ENCODE data around the gene STON2. TPM values are rescaled to one million over a fixed set of nuclear protein-coding genes. Genes with fewer than 3 reads are reported as not detected.

The STON2 gene
- polyA plus RNA-seq, 1 experiment: not detected

- no peak overlapping the region for H3K4me3 ChIP-seq (ENCODE audit: low read depth, low read length)
- H3K9me3 ChIP-seq (ENCODE audit: control insufficient read depth, insufficient read depth, low read length): no peaks in the 10 kb centered on the region
- TF ChIP-seq, protein P1, sequence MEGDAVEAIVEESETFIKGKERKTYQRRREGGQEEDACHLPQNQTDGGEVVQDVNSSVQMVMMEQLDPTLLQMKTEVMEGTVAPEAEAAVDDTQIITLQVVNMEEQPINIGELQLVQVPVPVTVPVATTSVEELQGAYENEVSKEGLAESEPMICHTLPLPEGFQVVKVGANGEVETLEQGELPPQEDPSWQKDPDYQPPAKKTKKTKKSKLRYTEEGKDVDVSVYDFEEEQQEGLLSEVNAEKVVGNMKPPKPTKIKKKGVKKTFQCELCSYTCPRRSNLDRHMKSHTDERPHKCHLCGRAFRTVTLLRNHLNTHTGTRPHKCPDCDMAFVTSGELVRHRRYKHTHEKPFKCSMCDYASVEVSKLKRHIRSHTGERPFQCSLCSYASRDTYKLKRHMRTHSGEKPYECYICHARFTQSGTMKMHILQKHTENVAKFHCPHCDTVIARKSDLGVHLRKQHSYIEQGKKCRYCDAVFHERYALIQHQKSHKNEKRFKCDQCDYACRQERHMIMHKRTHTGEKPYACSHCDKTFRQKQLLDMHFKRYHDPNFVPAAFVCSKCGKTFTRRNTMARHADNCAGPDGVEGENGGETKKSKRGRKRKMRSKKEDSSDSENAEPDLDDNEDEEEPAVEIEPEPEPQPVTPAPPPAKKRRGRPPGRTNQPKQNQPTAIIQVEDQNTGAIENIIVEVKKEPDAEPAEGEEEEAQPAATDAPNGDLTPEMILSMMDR (IDR thresholded peaks at IDR 0.05; ENCODE audit: low read depth, low read length): no peak
- H3K27ac ChIP-seq (ENCODE audit: low read depth, low read length): no peak overlapping the region
- ChIA-PET CTCF (interaction anchor here (0.7 to 1.0 kb wide), 2 partner anchors 37 to 79 kb away, joined by 3 read pairs; no protein-coding TSS in a partner anchor), POLR2A (no interaction called here)
- H3K27me3 ChIP-seq (ENCODE audit: control insufficient read depth, insufficient read depth, low read length): no peaks in the 10 kb centered on the region
- no peak for DNase-seq (ENCODE audit: low read depth, low spot score)
Observed at GRCh38 chr14:81427348-81428058, 27.4 kb upstream of the STON2 start.

- CTCF ChIA-PET: no interaction called here
- DNase-seq (ENCODE audit: low read depth, low spot score): no peak
- no peaks in the 10 kb centered on the region for H3K9me3 ChIP-seq (ENCODE audit: control insufficient read depth, insufficient read depth, low read length)
- H3K27ac ChIP-seq (ENCODE audit: low read depth, low read length): no peak overlapping the region
- H3K27me3 ChIP-seq (ENCODE audit: control insufficient read depth, insufficient read depth, low read length): no peaks in the 10 kb centered on the region
- POLR2A ChIA-PET: no interaction called here
- TF ChIP-seq, protein P1 (IDR thresholded peaks at IDR 0.05; ENCODE audit: low read depth, low read length): no peak
- H3K4me3 ChIP-seq (ENCODE audit: low read depth, low read length): no peak overlapping the region
Observed at GRCh38 chr14:81423504-81423903, 23.4 kb upstream of the STON2 start.

DNA sequence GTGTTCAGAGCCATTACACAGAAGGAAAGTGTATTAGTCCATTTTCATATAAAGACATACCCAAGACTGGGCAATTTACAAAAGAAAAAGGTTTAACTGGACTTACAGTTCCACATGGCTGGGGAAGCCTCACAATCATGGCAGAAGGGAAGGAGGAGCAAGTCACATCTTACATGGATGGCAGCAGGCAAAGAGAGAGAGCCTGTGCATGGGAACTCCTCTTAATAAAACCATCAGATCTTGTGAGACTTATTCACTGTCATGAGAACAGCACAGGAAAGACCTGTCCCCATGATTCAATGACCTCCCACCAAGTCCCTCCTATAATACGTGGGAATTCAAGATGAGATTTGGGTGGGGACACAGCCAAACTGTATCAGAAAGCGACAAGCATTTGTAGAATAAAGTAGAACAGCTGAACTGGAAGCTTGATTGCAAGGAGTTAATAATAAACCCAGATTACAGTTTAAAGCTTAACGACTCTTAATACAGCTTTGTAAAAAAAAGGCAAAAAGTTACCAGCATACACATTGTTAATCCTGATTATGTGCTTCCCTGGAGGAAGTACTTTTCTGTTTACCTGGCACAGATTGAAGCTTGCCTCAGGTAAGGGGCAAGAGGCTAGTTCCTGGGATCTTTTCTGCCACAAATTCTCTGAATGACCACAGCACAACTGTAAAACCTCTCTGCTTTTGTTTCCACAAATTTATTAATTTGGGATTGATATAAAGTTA, 18.1 kb upstream of the STON2 start:
- Histone ChIP-seq H3K27ac (ENCODE audit: low read depth, low read length) (no peak overlapping the region), H3K27me3 (ENCODE audit: control insufficient read depth, insufficient read depth, low read length) (no peaks in the 10 kb centered on the region), H3K9me3 (ENCODE audit: control insufficient read depth, insufficient read depth, low read length) (no peaks in the 10 kb centered on the region), H3K4me3 (ENCODE audit: low read depth, low read length) (no peak overlapping the region)
- CTCF ChIA-PET: interaction anchor here (1.0 kb wide), 1 partner anchor 46 kb away, joined by 3 read pairs; no protein-coding TSS in a partner anchor
- POLR2A ChIA-PET: no interaction called here
- TF ChIP-seq, protein P1 (IDR thresholded peaks at IDR 0.05; ENCODE audit: low read depth, low read length): no peak
- no peak for DNase-seq (ENCODE audit: low read depth, low spot score)

DNA sequence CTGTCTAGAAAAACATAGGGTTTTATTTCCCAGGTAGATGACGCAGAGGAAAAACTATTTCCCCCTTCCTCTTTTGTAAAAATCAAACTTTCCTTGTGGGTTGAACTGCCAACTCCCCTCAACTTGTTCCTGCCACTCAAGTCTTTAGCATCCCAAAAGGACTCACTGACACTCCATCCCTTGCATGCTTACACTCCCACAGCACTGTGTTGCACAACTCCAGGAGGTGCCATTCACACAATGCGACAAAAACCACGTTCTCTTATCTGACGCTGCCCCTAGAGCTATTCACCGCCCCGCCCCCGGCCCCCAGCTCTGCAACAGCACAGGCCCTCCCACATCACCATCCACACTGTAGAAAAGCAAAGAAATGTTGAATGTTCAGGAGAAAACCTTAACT, 16.9 kb upstream of the STON2 start:
- Histone ChIP-seq H3K4me3 (ENCODE audit: low read depth, low read length) (no peak overlapping the region), H3K27ac (ENCODE audit: low read depth, low read length) (no peak overlapping the region), H3K9me3 (ENCODE audit: control insufficient read depth, insufficient read depth, low read length) (no peaks in the 10 kb centered on the region), H3K27me3 (ENCODE audit: control insufficient read depth, insufficient read depth, low read length) (no peaks in the 10 kb centered on the region)
- DNase-seq (ENCODE audit: low read depth, low spot score): no peak
- POLR2A ChIA-PET: no interaction called here
- CTCF ChIA-PET: no interaction called here
- TF ChIP-seq, protein P1 (IDR thresholded peaks at IDR 0.05; ENCODE audit: low read depth, low read length): no peak

Data from AG04450 (cell line).